HepG2 (cell line): ENCODE measurements around the gene PRM3. TPM values are rescaled to one million over a fixed set of nuclear protein-coding genes. Genes with fewer than 3 reads are reported as not detected.

Experiments used
- AGO1 ChIP-seq: fragments of 200-400 bp; formaldehyde crosslinking; IDR thresholded peaks from 2 replicates; pipeline ENCODE4 v1.6.1; 2017; ENCODE audit warnings: mild to moderate bottlenecking, low read depth, low read length, moderate library complexity; ENCODE audit not compliant: poor library complexity, severe bottlenecking
- ARNTL ChIP-seq: sonication (generic); formaldehyde crosslinking; IDR thresholded peaks from 2 replicates; pipeline ENCODE4 v1.4.0; 2020; ENCODE audit warnings: mild to moderate bottlenecking, missing genetic modification reagents
- BHLHE40 ChIP-seq: IDR thresholded peaks from 2 replicates; pipeline ENCODE4 v1.6.1; 2011; ENCODE audit warnings: low read length, improper control_type of control experiment
- BRCA1 ChIP-seq: sonication (generic); formaldehyde crosslinking; IDR thresholded peaks from 2 replicates; pipeline ENCODE4 v1.4.0; 2020; ENCODE audit warnings: missing genetic modification reagents
- GABPB1 ChIP-seq: IDR thresholded peaks from 2 replicates; pipeline ENCODE4 v1.6.1; 2016; ENCODE audit warnings: mild to moderate bottlenecking, missing genetic modification reagents, moderate library complexity, missing compliant biosample characterization
- HNF1B ChIP-seq: sonication (generic); formaldehyde crosslinking; IDR thresholded peaks from 2 replicates; pipeline ENCODE4 v1.5.1; 2020; ENCODE audit warnings: mild to moderate bottlenecking, moderate library complexity, missing genetic modification reagents
- HNRNPUL1 ChIP-seq: fragments of 200-400 bp; formaldehyde crosslinking; IDR thresholded peaks from 2 replicates; pipeline ENCODE4 v1.6.1; 2017; ENCODE audit warnings: low read depth, mild to moderate bottlenecking, low read length, moderate library complexity
- HOXA9 ChIP-seq: sonication (generic); formaldehyde crosslinking; IDR thresholded peaks from 2 replicates; pipeline ENCODE4 v1.8.1; 2022; ENCODE audit warnings: missing genetic modification reagents, mild to moderate bottlenecking, moderate library complexity, borderline replicate concordance
- KAT8 ChIP-seq: IDR thresholded peaks from 2 replicates; pipeline ENCODE4 v1.6.1; 2016; ENCODE audit warnings: missing genetic modification reagents, missing compliant biosample characterization
- KDM1A ChIP-seq: IDR thresholded peaks from 2 replicates; pipeline ENCODE4 v1.6.1; 2016; ENCODE audit warnings: missing compliant biosample characterization
- KDM3A ChIP-seq: IDR thresholded peaks from 2 replicates; pipeline ENCODE4 v1.6.1; 2018; ENCODE audit warnings: low read depth, missing compliant biosample characterization
- NKX3-1 ChIP-seq: sonication (generic); formaldehyde crosslinking; IDR thresholded peaks from 2 replicates; pipeline ENCODE4 v1.5.0; 2020; ENCODE audit warnings: missing genetic modification reagents
- SNAI1 ChIP-seq: sonication (generic); formaldehyde crosslinking; IDR thresholded peaks from 2 replicates; pipeline ENCODE4 v1.5.0; 2020; ENCODE audit warnings: mild to moderate bottlenecking, missing genetic modification reagents, borderline replicate concordance
- THAP11 ChIP-seq: IDR thresholded peaks from 2 replicates; pipeline ENCODE4 v1.6.1; 2016; ENCODE audit warnings: missing biosample characterization, missing genetic modification reagents
- ZNF205 ChIP-seq: IDR thresholded peaks from 2 replicates; pipeline ENCODE4 v1.6.1; 2018; ENCODE audit warnings: missing biosample characterization, missing genetic modification reagents
- ZNF562 ChIP-seq: sonication (generic); formaldehyde crosslinking; IDR thresholded peaks from 2 replicates; pipeline ENCODE4 v1.8.0; 2022; ENCODE audit warnings: missing genetic modification reagents, borderline replicate concordance
- ZNF614 ChIP-seq: IDR thresholded peaks from 2 replicates; pipeline ENCODE4 v1.6.1; 2018; ENCODE audit warnings: missing biosample characterization, missing genetic modification reagents, inconsistent platforms, borderline replicate concordance
- ZNF761 ChIP-seq: sonication (generic); formaldehyde crosslinking; conservative IDR thresholded peaks from 2 replicates; pipeline ENCODE4 v1.4.0; 2020; ENCODE audit warnings: mild to moderate bottlenecking, missing genetic modification reagents
- ZNF768 ChIP-seq: sonication (generic); formaldehyde crosslinking; IDR thresholded peaks from 2 replicates; pipeline ENCODE4 v1.4.0; 2020; ENCODE audit warnings: missing genetic modification reagents
- polyA plus RNA-seq, 8 experiments: library from polyadenylated mRNA; depleted of rRNA in 3 of 8; stranded (reverse) in 7 of 8; unstranded in 1 of 8; fragments of >200 nt; fragmentation: Illumina TruSeq in 4 of 8; extraction: Trizol in 4 of 8; gene quantifications; 2 replicates each; pipeline versions ENCODE4 v1.2.1 to v1.2.3, GENCODE V29; 2011 to 2016; ENCODE audit warnings: low read depth in 4 of 8, missing spikeins in 1 of 8, mixed read lengths in 1 of 8; ENCODE audit not compliant: insufficient read depth in 1 of 8
- total RNA-seq, 5 experiments: library from RNA; depleted of rRNA; stranded (reverse); fragments of >200 nt; fragmentation: Illumina TruSeq; extraction: Trizol; gene quantifications; 2 replicates each; pipeline ENCODE4 v1.2.3, GENCODE V29; 2016; ENCODE audit warnings: low read depth in 1 of 5
- TF ChIP-seq, protein P1 (sequence below): sonication (generic); formaldehyde crosslinking; conservative IDR thresholded peaks from 2 replicates; pipeline ENCODE4 v1.4.0; 2020; ENCODE audit warnings: missing genetic modification reagents
- TF ChIP-seq, protein P2 (sequence below): sonication (generic); formaldehyde crosslinking; conservative IDR thresholded peaks from 2 replicates; pipeline ENCODE4 v1.4.0; 2020; ENCODE audit warnings: mild to moderate bottlenecking, missing genetic modification reagents, moderate library complexity
- TF ChIP-seq, protein P3 (sequence below): sonication (generic); IDR thresholded peaks from 2 replicates; pipeline ENCODE4 v1.6.1; 2016; ENCODE audit warnings: low read depth, borderline replicate concordance
- TF ChIP-seq, protein P4 (sequence below): IDR thresholded peaks from 2 replicates; pipeline ENCODE4 v1.6.1; 2016

The PRM3 gene
- total and polyA plus RNA-seq, 2 of the 13 experiments (the other 11 are each of a cell fraction or from before 2014, with no cell fraction given) = not detected

DNA sequence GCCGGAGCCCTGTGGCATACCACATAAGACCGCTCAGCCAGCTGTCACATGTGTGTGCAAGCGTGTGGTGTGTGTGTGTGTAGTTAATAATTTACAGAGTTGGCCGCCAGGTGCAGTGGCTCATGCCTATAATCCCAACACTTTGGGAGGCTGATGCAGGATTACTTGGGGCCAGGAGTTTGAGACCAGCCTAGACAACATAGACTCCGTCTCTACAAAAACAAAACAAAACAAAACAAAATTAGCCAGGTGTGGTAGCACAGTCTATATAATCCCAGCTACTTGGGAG lies 37.8 kb downstream of the PRM3 start (continued):
- TF ChIP-seq BRCA1 (CRISPR knock-in tag) = no peak
- TF ChIP-seq ZNF614 = 0 out of 2 replicates have a peak, but pooled peaks have one; percentile 33
- 0 out of 2 replicates have a peak, but pooled peaks have one; percentile 12 for TF ChIP-seq GABPB1 (CRISPR knock-in tag)
- no peak for TF ChIP-seq KDM1A (CRISPR knock-in tag)
- no peak for TF ChIP-seq BHLHE40
- TF ChIP-seq, protein P1, sequence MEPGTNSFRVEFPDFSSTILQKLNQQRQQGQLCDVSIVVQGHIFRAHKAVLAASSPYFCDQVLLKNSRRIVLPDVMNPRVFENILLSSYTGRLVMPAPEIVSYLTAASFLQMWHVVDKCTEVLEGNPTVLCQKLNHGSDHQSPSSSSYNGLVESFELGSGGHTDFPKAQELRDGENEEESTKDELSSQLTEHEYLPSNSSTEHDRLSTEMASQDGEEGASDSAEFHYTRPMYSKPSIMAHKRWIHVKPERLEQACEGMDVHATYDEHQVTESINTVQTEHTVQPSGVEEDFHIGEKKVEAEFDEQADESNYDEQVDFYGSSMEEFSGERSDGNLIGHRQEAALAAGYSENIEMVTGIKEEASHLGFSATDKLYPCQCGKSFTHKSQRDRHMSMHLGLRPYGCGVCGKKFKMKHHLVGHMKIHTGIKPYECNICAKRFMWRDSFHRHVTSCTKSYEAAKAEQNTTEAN = peak; percentile 90
- peak; percentile 21; the same call in 1 of the 2 replicates for TF ChIP-seq KDM3A (CRISPR knock-in tag)
- peak; percentile 98 for TF ChIP-seq HNF1B
- TF ChIP-seq ZNF205 (CRISPR knock-in tag) = 0 out of 2 replicates have a peak, but pooled peaks have one; percentile 32
- no peak for TF ChIP-seq NKX3-1 (CRISPR knock-in tag)
- TF ChIP-seq ZNF761 (CRISPR knock-in tag) = no peak
- TF ChIP-seq, protein P2, sequence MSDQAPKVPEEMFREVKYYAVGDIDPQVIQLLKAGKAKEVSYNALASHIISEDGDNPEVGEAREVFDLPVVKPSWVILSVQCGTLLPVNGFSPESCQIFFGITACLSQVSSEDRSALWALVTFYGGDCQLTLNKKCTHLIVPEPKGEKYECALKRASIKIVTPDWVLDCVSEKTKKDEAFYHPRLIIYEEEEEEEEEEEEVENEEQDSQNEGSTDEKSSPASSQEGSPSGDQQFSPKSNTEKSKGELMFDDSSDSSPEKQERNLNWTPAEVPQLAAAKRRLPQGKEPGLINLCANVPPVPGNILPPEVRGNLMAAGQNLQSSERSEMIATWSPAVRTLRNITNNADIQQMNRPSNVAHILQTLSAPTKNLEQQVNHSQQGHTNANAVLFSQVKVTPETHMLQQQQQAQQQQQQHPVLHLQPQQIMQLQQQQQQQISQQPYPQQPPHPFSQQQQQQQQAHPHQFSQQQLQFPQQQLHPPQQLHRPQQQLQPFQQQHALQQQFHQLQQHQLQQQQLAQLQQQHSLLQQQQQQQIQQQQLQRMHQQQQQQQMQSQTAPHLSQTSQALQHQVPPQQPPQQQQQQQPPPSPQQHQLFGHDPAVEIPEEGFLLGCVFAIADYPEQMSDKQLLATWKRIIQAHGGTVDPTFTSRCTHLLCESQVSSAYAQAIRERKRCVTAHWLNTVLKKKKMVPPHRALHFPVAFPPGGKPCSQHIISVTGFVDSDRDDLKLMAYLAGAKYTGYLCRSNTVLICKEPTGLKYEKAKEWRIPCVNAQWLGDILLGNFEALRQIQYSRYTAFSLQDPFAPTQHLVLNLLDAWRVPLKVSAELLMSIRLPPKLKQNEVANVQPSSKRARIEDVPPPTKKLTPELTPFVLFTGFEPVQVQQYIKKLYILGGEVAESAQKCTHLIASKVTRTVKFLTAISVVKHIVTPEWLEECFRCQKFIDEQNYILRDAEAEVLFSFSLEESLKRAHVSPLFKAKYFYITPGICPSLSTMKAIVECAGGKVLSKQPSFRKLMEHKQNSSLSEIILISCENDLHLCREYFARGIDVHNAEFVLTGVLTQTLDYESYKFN (CRISPR knock-in tag) = no peak
- TF ChIP-seq ZNF562 = no peak
- peak; percentile 44; the same call in 1 of the 2 replicates for TF ChIP-seq HNRNPUL1
- peak; percentile 84; the same call in 1 of the 2 replicates for TF ChIP-seq ARNTL (CRISPR knock-in tag)
- TF ChIP-seq ZNF768 (CRISPR knock-in tag) = no peak
- TF ChIP-seq, protein P3, sequence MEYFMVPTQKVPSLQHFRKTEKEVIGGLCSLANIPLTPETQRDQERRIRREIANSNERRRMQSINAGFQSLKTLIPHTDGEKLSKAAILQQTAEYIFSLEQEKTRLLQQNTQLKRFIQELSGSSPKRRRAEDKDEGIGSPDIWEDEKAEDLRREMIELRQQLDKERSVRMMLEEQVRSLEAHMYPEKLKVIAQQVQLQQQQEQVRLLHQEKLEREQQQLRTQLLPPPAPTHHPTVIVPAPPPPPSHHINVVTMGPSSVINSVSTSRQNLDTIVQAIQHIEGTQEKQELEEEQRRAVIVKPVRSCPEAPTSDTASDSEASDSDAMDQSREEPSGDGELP = peak; percentile 84; the same call in 1 of the 2 replicates
- TF ChIP-seq AGO1 = no peak
- no peak for TF ChIP-seq KAT8 (CRISPR knock-in tag)
- TF ChIP-seq, protein P4, sequence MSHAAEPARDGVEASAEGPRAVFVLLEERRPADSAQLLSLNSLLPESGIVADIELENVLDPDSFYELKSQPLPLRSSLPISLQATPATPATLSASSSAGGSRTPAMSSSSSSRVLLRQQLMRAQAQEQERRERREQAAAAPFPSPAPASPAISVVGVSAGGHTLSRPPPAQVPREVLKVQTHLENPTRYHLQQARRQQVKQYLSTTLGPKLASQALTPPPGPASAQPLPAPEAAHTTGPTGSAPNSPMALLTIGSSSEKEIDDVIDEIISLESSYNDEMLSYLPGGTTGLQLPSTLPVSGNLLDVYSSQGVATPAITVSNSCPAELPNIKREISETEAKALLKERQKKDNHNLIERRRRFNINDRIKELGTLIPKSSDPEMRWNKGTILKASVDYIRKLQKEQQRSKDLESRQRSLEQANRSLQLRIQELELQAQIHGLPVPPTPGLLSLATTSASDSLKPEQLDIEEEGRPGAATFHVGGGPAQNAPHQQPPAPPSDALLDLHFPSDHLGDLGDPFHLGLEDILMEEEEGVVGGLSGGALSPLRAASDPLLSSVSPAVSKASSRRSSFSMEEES = peak; percentile 63
- TF ChIP-seq THAP11 (CRISPR knock-in tag) = 0 out of 2 replicates have a peak, but pooled peaks have one; percentile 32
- TF ChIP-seq HOXA9 (CRISPR knock-in tag) = no peak
- TF ChIP-seq SNAI1 (CRISPR knock-in tag) = no peak
